ENCODE data around the gene PPP2R2C. TPM values are rescaled to one million over a fixed set of nuclear protein-coding genes. Genes with fewer than 3 reads are reported as not detected.

Gene PPP2R2C
- total and polyA plus RNA-seq, 9 of the 15 experiments (the other 6 are each of a cell fraction or from before 2014, with no cell fraction given): 0.04 to 0.06 TPM; not detected in 7

- TF ChIP-seq, protein P1, sequence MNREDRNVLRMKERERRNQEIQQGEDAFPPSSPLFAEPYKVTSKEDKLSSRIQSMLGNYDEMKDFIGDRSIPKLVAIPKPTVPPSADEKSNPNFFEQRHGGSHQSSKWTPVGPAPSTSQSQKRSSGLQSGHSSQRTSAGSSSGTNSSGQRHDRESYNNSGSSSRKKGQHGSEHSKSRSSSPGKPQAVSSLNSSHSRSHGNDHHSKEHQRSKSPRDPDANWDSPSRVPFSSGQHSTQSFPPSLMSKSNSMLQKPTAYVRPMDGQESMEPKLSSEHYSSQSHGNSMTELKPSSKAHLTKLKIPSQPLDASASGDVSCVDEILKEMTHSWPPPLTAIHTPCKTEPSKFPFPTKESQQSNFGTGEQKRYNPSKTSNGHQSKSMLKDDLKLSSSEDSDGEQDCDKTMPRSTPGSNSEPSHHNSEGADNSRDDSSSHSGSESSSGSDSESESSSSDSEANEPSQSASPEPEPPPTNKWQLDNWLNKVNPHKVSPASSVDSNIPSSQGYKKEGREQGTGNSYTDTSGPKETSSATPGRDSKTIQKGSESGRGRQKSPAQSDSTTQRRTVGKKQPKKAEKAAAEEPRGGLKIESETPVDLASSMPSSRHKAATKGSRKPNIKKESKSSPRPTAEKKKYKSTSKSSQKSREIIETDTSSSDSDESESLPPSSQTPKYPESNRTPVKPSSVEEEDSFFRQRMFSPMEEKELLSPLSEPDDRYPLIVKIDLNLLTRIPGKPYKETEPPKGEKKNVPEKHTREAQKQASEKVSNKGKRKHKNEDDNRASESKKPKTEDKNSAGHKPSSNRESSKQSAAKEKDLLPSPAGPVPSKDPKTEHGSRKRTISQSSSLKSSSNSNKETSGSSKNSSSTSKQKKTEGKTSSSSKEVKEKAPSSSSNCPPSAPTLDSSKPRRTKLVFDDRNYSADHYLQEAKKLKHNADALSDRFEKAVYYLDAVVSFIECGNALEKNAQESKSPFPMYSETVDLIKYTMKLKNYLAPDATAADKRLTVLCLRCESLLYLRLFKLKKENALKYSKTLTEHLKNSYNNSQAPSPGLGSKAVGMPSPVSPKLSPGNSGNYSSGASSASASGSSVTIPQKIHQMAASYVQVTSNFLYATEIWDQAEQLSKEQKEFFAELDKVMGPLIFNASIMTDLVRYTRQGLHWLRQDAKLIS (CRISPR knock-in tag; IDR thresholded peaks at IDR 0.05): no peak
- TF ChIP-seq RBM17 (IDR thresholded peaks at IDR 0.05; ENCODE audit: borderline replicate concordance, low read depth, low read length) (no peak), GTF2E2 (tag; IDR thresholded peaks at IDR 0.05) (no peak), SLC30A9 (CRISPR knock-in tag; IDR thresholded peaks at IDR 0.05) (no peak), ESRRA (IDR thresholded peaks at IDR 0.05; ENCODE audit: borderline replicate concordance, low read depth) (no peak), MEF2A (IDR thresholded peaks at IDR 0.05; ENCODE audit: control insufficient read depth, low read depth, low read length) (no peak), ZFP91 (CRISPR knock-in tag; IDR thresholded peaks at IDR 0.05) (no peak), PURB (CRISPR knock-in tag; IDR thresholded peaks at IDR 0.05; ENCODE audit: low read depth) (no peak), SMARCA5 (IDR thresholded peaks at IDR 0.05) (no peak), CBFA2T2 (conservative IDR thresholded peaks at IDR 0.05) (no peak)
- TF ChIP-seq, protein P2, sequence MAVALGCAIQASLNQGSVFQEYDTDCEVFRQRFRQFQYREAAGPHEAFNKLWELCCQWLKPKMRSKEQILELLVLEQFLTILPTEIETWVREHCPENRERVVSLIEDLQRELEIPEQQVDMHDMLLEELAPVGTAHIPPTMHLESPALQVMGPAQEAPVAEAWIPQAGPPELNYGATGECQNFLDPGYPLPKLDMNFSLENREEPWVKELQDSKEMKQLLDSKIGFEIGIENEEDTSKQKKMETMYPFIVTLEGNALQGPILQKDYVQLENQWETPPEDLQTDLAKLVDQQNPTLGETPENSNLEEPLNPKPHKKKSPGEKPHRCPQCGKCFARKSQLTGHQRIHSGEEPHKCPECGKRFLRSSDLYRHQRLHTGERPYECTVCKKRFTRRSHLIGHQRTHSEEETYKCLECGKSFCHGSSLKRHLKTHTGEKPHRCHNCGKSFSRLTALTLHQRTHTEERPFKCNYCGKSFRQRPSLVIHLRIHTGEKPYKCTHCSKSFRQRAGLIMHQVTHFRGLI (CRISPR knock-in tag; IDR thresholded peaks at IDR 0.05): no peak
Measured at GRCh38 chr4:6417516-6418050, 54.8 kb downstream of the PPP2R2C start (continued).
